Vagina (tissue), 2 donors: Measurements from ENCODE around the gene CPLX1.

Experiments used
- CTCF ChIP-seq, 3 experiments: fragments of 450-650 bp in 2 of 3; fragments of 200-600 bp in 1 of 3; sonication (generic) in 1 of 3; IDR thresholded peaks; one replicate each; pipeline ENCODE4 v1.5.1; 2017 to 2019; ENCODE audit warnings: antibody characterized with exemption in 3 of 3, mild to moderate bottlenecking in 2 of 3, moderate library complexity in 2 of 3
- POLR2AphosphoS5 ChIP-seq, 2 donors: sonication (generic); formaldehyde crosslinking; IDR thresholded peaks; one replicate each; pipeline ENCODE4 v1.9.0; 2017; ENCODE audit warnings: antibody characterized with exemption in 2 of 2, mild to moderate bottlenecking in 2 of 2, low read depth in 1 of 2; ENCODE audit not compliant: insufficient read depth in 1 of 2

- TF ChIP-seq POLR2AphosphoS5 (IDR thresholded peaks at IDR 0.05; ENCODE audit: insufficient read depth in 1 of 2, low read depth in 1 of 2) (no peak), CTCF (IDR thresholded peaks at IDR 0.05) (no peak)
Observed at GRCh38 chr4:829291-829690, 3.4 kb upstream of the CPLX1 start.
